ENCODE data around the gene RNF181.
"Not testable (repeated sequence)": the region's sequence is repeated elsewhere in the genome, so short reads cannot be mapped to it uniquely, and the experiment has no call there.

The RNF181 gene

DNA sequence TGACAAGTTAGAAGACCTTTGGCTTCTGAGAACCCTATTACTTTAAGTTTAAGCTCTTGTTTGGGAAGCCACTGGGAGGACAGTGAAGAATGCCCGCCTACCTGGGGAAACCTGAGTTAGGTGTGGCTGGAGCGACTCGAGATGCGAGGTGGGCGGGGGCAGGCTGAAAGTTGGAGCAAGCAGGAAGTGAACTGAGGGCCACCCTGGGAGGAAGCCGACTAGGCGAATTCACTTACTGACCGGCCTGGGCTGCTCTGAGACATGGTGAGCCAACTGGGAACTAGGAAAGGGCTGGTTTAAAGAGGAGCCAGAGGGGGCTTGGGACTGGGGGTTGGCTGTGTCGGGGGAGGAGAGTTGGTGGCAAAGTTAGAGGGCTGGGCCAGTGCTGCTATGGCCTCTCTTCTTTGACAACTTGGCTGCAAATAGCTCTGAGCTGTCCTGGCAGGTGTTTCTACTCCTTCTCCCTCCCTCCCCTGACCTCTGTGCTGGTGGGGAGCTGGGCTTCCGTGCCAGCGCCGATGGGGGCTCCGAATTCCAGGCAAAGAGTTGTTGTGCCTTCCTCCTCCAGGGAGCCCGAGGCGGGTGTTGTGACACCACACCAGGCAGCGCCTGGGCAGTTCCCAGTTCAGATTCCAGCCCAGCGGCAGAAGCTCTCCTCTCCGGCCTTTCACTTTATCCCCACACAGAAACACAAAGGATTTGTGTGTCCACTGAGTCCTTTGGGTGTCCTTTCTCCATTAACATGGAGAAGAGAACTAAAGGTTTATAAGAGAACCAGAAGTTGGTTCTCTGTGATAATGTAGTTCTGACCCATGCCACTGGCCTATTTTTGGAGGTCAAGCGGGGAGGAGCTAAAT lies 17.9 kb upstream of the RNF181 start, which contains the start of gene VAMP8:
Gene VAMP8 (plus strand): TSS at position 201 of the 857 bp plus-strand sequence. CDS start 61 bp downstream, at position 262.
- DNase-seq (ENCODE audit: low read depth) = peak; percentile 41

DNA sequence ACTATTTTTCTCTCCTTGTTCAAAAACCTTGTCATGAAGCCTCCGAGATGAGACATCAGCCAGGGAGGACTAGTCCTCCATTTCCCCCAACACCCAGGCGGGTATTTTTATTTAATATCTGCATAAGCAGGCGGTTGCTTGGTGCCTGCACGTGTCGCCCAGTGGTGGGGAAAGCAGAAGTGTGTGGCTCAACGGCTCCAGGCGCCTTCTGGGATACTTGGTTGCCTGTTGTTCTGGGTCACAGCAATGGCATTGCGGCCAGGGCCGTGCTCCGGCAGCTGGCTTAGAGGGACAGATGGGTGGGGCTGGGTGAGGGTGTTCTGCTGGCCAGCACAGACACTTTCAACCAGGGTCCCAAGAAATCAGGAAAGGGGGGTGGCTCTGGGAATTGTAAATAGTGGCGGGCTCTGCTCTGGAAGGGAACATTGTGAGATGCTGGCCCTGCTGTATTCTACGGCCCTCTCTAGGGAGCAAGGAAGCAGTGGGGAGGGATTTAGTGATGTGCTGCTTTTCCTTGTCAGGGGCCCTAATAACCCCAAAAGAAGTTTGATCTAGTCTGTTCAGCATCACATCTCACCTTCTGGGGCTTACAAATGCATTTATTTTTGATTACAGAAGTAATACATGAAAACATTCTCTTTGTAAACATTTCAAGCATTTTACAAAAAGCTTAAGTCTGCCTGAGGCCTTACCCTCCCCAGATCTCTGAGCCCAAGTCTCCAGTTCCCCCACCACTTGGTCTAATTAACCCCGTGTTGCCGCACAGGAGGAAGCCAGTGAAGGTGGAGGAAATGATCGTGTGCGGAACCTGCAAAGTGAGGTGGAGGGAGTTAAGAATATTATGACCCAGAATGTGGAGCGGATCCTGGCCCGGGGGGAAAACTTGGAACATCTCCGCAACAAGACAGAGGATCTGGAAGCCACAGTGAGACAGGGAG lies 17.0 kb upstream of the RNF181 start:
- DNase-seq (ENCODE audit: low read depth) = no peak

DNA sequence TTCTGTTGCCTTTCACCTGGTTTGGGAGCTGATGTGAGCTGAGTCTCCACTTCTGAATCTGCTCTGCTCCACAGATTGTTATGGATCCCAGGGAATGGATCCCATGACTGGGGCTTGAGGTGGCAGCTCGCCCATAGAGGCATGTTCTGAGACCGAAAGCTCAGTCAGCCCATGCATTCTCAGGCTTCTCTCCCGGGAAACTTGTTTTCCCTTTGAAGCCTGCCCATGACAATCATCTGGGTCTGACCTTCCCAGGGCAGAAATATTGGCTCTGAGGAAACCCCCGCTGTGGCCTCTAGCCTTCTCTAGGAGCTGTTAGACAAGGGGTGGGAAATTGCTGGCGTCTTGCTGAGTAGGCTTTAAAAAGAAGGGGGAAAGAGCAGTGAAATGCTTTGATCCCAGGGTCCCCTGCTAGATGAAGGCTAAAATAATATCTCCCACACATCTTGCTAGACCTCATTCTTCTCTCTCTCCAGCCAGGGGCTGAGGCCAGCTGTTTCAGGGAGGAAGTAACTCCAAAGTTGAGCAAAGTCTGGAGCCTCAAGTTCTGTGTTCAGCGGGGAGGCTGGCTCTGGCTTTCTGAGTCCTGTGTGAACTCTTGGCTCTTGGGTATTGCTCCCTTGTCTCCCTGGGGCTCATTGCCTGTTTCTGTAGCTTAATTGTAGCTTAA lies 16.1 kb upstream of the RNF181 start:
- DNase-seq (ENCODE audit: low read depth) = no peak

DNA sequence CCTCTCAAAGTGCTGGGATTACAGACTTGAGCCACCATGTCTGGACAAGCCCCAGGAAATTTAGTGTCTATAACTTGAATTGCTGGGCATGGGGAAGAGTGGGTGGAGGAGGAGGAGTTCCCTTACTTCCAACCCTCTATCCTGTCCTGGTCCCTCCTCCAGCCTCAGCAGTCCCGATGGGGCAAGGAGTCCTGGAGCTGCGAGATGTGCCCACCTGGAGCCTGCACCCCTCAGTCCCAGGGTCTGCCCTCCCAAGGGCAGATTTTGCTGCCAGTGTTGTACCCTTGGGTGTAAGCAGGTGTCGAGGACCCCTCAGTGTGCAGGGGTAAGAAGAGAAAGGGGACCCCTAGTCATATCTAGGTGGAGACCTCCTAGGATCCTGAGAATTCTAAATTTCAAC lies 15.3 kb upstream of the RNF181 start:
- DNase-seq (ENCODE audit: low read depth) = no peak

DNA sequence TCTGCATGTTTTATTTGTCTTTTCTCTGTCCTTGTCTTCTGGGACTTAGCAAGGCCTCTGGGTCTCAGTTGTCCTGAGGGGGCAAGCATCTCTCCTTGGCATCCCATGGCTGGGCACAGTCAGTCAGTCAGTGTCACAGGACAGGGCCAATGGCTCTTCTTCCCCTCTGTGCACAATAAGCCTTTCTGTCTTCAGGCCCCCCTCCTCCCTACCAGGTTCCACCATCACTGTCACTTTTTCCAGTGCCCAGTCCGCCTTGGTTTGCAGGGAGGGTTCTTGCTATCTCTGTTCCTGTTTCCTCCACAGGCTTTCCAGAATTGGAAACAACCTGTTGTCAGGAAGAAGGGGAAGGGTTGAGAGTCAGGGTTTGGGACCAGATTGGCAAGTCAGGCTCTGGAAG lies 13.1 kb upstream of the RNF181 start:
- DNase-seq (ENCODE audit: low read depth) = no peak

DNA sequence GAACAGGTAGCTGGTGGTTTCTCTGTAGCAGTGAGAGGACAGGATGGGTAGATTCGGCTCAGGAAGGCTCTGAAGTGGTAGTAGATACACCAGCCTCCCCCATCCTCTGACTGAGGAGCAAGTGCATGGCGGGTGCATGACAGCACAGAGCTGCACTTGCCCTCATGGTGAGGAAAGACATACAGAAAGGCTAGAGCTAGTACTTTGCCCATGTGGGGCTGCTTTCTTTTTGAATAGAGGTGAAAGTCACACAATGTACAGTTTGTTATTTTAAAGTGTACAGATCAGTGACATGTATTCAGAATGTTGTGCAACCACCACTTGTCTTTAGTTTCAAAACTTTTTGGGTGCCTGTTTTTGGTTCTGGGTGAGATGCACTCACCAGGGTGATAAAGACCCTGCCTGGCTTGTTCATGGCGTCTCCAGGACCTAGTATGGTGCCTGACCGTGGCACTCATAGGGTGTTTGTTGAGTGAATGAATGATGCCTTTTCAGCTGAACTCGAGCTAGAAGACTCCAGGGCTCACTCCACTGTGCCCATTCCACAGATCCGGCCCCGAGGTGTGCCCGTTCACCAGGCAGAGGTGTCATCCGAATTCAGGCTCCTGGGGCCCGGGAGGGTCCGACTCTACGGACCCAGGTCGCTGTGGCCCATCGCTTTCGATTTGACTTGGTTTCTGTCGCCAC lies 11.7 kb upstream of the RNF181 start:
- no peak for DNase-seq (ENCODE audit: low read depth)

DNA sequence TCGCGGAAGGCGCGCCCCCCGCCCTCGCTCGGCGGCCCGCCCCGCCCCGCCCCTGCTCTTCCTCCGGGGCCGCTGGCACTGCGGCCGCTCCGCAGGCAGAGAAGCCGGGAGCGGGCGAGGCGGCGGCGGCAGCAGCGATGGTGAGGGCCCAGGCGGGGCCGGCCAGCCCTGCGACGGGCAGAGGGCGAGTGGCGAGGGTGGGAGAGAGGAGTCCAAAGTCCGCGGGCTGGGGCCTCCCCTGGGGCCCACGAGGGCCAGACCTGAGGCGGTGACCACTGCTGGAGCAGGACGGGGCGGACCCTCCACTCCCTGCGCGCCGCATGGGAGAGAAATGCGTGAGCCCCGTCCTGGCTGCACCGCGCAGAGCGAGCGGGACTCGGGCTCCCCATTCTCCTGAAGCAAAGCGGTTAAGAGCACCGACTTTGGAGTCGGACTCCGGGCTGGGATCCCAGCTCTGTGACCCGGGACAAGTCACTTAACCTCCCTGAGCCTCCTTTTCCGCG lies 11.1 kb upstream of the RNF181 start, which contains the start of gene VAMP5:
Gene VAMP5 (plus strand): TSS at position 78 of the 503 bp plus-strand sequence. CDS start 60 bp downstream, at position 138.
- peak; percentile 32 for DNase-seq (ENCODE audit: low read depth)

DNA sequence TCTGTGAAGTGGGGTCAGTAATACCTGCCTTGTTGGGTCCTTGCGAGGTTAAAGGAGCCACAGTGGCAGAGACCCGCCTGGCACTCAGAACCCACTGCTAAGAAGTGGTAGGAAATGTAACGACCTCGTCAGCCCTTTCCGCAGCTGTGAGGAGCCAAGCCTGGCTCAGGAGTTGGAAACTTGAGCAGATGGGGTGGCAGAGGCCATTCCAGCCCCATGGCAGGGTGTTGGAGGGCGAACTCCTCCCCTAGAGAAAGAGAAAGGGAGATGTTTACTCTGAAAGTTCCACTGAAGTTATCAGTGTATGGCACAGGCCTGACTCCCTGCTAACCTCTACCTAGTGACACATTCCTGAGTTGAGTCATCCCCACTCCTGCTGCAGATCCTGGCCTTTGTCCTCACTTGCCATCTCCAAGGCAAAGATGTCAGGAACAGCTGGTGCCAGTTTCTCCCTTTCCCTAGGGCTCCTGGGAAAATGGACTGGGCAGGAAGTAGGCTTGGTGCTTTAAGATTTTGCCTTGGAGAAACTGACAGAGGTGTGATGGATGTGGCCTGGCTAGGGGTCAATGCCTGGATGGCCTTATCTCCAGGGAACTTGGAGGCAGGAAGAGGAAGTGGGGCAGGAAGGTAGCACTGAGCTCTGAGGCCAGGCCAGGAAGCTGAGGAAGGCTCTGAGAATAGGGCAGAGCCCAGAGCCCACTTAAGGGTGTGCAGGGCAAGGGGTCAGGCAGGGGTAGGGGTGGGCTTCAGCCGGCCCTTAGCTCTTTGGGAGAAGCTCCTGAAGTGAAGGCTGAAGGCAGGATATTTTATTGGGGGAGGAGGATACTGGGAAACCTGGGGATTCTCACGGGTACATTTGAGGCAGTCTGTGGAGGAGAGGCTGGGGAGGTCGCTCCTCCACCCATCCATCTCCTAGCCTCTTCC lies 10.4 kb upstream of the RNF181 start:
- peak; percentile 8 for DNase-seq (ENCODE audit: low read depth)

DNA sequence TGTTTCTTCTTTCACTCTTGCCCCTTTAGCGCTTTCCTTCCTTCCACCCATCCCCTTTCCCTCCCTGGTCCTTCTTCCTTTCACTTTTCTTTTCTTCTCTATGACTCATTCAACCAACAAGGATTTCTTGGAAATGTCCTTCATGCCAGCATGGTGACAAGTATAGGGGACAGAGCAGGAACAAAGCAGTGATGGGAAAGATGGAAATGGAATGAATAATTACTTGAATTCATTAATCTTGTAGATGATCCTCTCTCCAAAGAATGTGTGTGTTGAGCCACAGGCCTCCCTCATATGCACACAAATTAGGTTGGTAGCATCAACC lies 9.8 kb upstream of the RNF181 start:
- no peak for DNase-seq (ENCODE audit: low read depth)

DNA sequence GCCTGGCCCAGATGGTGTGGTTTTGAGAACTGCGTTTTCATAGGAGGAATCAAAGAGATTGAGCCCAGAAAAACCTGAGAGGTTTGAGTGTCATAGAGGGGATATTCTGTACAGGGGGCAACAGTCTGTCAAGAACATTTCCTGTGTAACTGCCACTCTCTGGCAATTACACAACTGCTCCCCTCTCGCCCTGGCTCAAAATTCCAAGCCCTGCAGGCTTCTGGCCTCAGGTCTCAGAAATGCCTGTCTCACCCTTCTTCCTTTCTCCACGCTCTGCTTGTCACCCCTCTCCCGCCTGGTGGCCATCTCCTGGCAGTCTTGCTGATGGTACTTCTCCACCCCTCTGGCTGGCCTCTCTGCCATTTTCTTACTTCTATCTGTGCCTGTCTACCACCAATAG lies 7.3 kb upstream of the RNF181 start:
- no peak for DNase-seq (ENCODE audit: low read depth)

DNA sequence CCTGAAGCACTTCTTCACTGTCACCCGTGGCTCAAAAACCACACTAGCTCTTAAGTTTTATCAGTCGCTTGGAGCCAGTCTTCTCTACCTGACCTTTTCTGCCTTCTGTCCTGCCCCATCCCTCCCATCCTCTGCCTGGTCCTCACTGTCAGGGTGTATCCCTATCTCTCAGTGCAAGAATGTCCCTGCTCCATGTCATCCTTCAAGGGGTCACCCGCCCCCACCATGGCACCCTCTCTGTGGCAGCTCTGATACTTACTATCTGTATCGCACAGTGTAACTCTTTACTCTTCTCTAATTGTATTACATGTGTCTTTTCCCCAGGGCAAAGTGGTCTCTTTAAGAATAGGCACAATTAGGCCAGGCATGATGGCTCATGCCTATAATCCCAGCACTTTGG lies 6.9 kb upstream of the RNF181 start:
- DNase-seq (ENCODE audit: low read depth) = no peak

DNA sequence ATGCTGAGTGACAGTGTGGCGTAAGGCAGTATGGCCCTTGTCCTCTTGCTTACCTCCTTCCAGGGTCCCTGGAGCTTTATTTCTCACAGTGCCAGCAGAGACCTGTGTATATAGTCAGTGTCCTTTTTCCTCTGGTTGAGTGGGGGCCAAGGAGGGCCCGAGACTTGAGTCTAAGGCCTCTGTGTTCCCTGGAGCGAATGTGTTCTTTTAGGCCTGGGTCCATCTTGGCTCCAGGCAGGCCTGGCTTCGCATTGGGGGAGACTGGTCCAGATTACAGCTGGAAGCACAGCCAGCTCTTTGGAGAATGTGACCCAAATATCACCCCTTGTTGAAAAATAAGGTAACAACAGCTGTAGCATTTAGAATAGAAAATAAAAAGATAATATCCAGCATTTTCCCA lies 6.4 kb upstream of the RNF181 start:
- DNase-seq (ENCODE audit: low read depth) = no peak

DNA sequence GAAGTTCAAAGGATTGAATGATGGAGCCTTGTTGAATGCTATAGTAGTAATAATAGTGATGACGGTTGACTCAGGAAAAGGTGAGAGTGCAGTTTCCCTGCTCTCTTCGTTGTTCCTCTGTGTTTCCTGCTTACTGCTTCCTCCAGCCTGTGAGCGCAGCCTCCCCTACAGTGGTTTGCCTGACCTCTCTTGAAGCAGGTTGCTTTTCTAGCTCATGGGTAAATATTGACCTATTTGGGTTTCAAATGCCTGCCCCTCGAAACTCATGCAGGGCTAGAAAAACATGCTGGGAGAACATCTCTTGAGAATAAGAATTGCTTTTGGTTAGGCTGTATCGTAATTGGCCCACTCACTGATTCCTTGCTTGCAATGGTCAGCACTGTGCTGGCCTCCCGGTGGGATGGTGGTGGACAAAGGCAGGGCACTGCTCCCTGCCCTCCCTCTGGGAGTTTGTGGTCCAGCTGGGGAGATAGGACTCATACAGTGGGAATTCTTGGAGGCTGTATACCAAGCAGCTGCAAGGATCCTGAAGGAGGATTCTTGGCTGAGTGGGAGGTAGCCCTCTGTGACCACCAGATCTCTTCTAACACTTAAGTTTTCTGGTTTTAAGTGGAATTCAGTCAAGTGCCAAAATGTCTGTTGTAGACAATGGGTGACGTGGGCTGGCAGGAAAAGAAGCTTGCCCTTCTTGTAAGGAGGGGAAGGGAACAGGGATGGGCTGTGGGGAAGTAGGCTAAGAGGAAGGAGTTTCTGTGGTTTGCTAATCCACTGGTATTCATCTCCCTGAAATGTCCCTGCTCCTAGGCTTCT lies 5.4 kb upstream of the RNF181 start:
- no peak for DNase-seq (ENCODE audit: low read depth)

DNA sequence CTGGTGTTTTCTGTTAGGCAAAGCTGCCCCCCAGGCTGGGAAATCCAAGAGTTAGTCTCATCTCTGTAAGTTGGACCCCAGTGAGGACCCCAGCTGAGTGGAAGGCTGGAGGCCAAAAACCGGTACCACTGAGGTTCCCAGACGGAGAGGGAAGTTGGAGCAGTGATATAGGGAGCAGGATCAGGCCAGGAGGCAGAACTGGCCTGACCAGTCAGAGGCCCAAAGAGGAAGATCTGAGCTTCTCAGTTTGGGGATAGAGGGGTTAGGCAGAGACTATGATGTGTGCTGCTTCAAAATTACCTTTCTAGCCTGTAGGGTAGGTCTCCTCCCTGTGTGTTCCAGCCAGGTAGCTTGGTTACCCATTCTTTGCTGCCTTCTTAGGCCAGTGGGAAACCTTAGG lies 4.6 kb upstream of the RNF181 start:
- no peak for DNase-seq (ENCODE audit: low read depth)

DNA sequence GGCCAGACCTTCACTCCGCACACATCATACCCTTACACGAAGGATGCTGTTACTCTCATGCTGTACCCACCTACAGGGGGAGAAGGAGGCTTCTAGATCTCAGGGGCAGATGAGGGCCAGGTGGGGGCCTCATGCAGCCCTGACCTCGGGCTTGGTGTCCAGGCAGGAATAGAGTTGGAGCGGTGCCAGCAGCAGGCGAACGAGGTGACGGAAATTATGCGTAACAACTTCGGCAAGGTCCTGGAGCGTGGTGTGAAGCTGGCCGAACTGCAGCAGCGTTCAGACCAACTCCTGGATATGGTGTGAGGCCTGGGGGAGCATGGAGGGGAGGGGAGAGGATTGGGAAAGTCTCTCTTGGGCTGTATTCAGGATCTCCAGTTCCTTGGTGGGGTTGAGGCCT lies 4.0 kb upstream of the RNF181 start:
- DNase-seq (ENCODE audit: low read depth) = no peak

DNA sequence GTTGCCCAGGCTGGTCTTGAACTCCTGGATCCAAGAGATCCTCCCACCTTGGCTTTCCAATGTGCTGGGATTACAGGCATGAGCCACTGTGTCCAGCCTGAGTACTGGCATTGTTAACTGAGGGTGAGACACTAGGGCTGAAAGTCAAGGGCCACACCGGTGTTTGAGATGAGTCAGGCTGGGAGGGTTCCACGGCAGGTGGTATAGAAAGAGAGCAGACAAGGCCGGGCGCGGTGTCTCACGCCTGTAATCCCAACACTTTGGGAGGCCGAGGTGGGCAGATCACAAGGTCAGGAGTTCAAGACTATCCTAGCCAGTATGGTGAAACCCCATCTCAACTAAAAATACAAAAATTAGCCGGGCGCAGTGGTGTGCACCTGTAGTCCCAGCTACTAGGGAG lies 3.2 kb upstream of the RNF181 start:
- not testable (repeated sequence) for DNase-seq (ENCODE audit: low read depth)

DNA sequence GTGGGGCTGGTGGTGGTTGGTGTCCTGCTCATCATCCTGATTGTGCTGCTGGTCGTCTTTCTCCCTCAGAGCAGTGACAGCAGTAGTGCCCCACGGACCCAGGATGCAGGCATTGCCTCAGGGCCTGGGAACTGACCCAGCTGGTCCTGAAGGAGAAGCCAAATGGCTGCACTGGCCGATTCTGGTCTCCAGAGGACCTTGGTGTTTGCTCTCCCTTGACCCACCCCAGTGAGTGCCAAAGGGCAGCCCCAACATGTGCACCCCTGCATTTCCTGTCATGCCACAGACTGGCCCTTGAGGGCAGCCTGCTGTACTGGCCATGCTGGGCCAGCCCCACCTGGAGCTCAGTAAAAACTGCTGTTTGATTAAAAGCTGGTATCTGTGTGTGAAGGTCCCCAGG lies 2.5 kb upstream of the RNF181 start:
- DNase-seq (ENCODE audit: low read depth) = no peak

DNA sequence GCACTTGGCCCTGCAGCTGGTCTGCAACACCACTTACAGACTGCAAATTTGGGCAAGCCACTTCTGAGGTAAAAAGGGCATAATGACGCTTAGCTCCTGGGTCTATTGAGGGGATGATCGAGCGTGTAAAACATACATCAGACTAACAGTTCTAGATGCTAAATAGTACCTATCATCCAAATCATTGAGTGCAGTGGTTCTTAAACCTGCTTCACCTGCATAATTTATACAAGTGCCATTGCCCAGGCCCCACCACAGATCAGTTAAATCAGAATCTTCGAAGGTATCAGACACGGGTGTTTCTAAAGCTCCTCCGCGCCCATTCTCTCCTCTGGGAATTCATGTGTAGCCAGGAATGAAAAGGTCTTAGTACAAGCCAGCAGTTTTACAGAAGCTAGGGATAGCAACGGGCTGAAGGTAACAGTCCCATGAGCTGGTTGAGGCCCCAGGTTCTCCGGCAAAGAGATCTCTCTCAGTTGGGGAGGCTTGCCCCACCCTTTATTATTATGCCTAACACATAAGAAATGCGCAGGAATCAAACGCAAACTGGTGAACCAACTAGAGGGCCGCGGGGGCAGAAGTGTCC lies 737 bp upstream of the RNF181 start:
- no peak for DNase-seq (ENCODE audit: low read depth)

DNA sequence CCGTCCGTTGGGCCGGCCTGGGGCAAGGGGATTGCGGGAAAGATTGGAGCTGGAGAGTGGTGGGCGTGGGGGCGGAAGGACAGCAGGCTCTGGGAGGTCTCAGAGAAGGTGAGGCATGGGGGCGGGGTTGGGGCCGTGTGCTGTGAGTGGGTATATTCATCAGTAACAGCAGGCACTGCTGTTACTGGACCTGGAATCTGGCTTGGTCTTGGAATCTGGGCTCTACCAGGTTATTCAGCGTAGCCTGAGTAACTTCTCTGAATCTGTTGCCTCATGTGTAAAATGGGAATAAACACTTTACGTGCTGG lies 435 bp downstream of the RNF181 start:
- DNase-seq (ENCODE audit: low read depth) = no peak

Measured in stimulated activated CD8-positive, alpha-beta memory T cell treated with anti-CD3 and anti-CD28 coated beads, Interleukin-12 subunit alpha, Interleukin-12 subunit beta, amount 100 ng/mL, for 4 hours (primary cell).